Measurements from ENCODE around the gene COL20A1. TPM values are rescaled to one million over a fixed set of nuclear protein-coding genes. Genes with fewer than 3 reads are reported as not detected.

The COL20A1 gene
- total RNA-seq, 1 donor from 2014 or later, result not detected

- intact Hi-C loops (cut with micrococcal nuclease), result no loop called here
- no peaks in the 10 kb centered on the region for H3K36me3 Mint-ChIP-seq (ENCODE audit: low read depth)
- DNase-seq (ENCODE audit: low spot score), result no peak
- no peak overlapping the region for H3K4me3 Mint-ChIP-seq
- H3K9me3 Mint-ChIP-seq, result no peaks in the 10 kb centered on the region
- H3K4me1 Mint-ChIP-seq (ENCODE audit: low read depth), result no peaks in the 10 kb centered on the region
- H3K27ac Mint-ChIP-seq, result no peak overlapping the region
- H3K27me3 Mint-ChIP-seq (ENCODE audit: insufficient read depth), result no peaks in the 10 kb centered on the region
Measured at GRCh38 chr20:63313349-63314014, 20.5 kb downstream of the COL20A1 start.

- DNase-seq (ENCODE audit: low spot score), result no peak
- H3K4me1 Mint-ChIP-seq (ENCODE audit: low read depth), result no peaks in the 10 kb centered on the region
- no peak overlapping the region for H3K27ac Mint-ChIP-seq
- H3K27me3 Mint-ChIP-seq (ENCODE audit: insufficient read depth), result no peaks in the 10 kb centered on the region
- no peaks in the 10 kb centered on the region for H3K36me3 Mint-ChIP-seq (ENCODE audit: low read depth)
- no peak overlapping the region for H3K4me3 Mint-ChIP-seq
- intact Hi-C loops (cut with micrococcal nuclease), result no loop called here
- H3K9me3 Mint-ChIP-seq, result no peaks in the 10 kb centered on the region
Measured at GRCh38 chr20:63314015-63314471, 21.1 kb downstream of the COL20A1 start.

GRCh38 chr20:63314566-63315239 is 21.7 kb downstream of the COL20A1 start:
- Mint-ChIP-seq H3K27me3 (ENCODE audit: insufficient read depth) (no peaks in the 10 kb centered on the region), H3K36me3 (ENCODE audit: low read depth) (no peaks in the 10 kb centered on the region), H3K4me1 (ENCODE audit: low read depth) (no peaks in the 10 kb centered on the region), H3K27ac (no peak overlapping the region), H3K4me3 (no peak overlapping the region), H3K9me3 (no peaks in the 10 kb centered on the region)
- intact Hi-C loops (cut with micrococcal nuclease), result no loop called here
- DNase-seq (ENCODE audit: low spot score), result no peak

GRCh38 chr20:63315240-63315689 is 22.3 kb downstream of the COL20A1 start:
- no peaks in the 10 kb centered on the region for H3K4me1 Mint-ChIP-seq (ENCODE audit: low read depth)
- no peaks in the 10 kb centered on the region for H3K27me3 Mint-ChIP-seq (ENCODE audit: insufficient read depth)
- H3K9me3 Mint-ChIP-seq, result no peaks in the 10 kb centered on the region
- no peak overlapping the region for H3K4me3 Mint-ChIP-seq
- intact Hi-C loops (cut with micrococcal nuclease), result no loop called here
- no peak for DNase-seq (ENCODE audit: low spot score)
- H3K27ac Mint-ChIP-seq, result no peak overlapping the region
- H3K36me3 Mint-ChIP-seq (ENCODE audit: low read depth), result no peaks in the 10 kb centered on the region

GRCh38 chr20:63315731-63316491 is 22.9 kb downstream of the COL20A1 start:
- no peak for DNase-seq (ENCODE audit: low spot score)
- intact Hi-C loops (cut with micrococcal nuclease), result no loop called here
- H3K4me3 Mint-ChIP-seq, result no peak overlapping the region

GRCh38 chr20:63316502-63316921 is 23.5 kb downstream of the COL20A1 start:
- Mint-ChIP-seq H3K36me3 (ENCODE audit: low read depth) (no peaks in the 10 kb centered on the region), H3K27me3 (ENCODE audit: insufficient read depth) (no peaks in the 10 kb centered on the region), H3K4me3 (no peak overlapping the region), H3K27ac (no peak overlapping the region), H3K9me3 (no peaks in the 10 kb centered on the region), H3K4me1 (ENCODE audit: low read depth) (no peaks in the 10 kb centered on the region)
- DNase-seq (ENCODE audit: low spot score), result no peak
- intact Hi-C loops (cut with micrococcal nuclease), result no loop called here

More at GRCh38 chr20:63315731-63316491, 22.9 kb downstream of the COL20A1 start:
- H3K27ac Mint-ChIP-seq, result no peak overlapping the region
- no peaks in the 10 kb centered on the region for H3K36me3 Mint-ChIP-seq (ENCODE audit: low read depth)
- no peaks in the 10 kb centered on the region for H3K9me3 Mint-ChIP-seq
- no peaks in the 10 kb centered on the region for H3K27me3 Mint-ChIP-seq (ENCODE audit: insufficient read depth)
- H3K4me1 Mint-ChIP-seq (ENCODE audit: low read depth), result no peaks in the 10 kb centered on the region

- Mint-ChIP-seq H3K27ac (no peak overlapping the region), H3K4me1 (ENCODE audit: low read depth) (no peaks in the 10 kb centered on the region), H3K9me3 (no peaks in the 10 kb centered on the region), H3K27me3 (ENCODE audit: insufficient read depth) (no peaks in the 10 kb centered on the region), H3K4me3 (no peak overlapping the region), H3K36me3 (ENCODE audit: low read depth) (no peaks in the 10 kb centered on the region)
- no peak for DNase-seq (ENCODE audit: low spot score)
- intact Hi-C loops (cut with micrococcal nuclease), result no loop called here
Measured at GRCh38 chr20:63317061-63317460, 24.1 kb downstream of the COL20A1 start.

GRCh38 chr20:63317601-63318291 is 24.8 kb downstream of the COL20A1 start:
- Mint-ChIP-seq H3K27ac (no peak overlapping the region), H3K4me3 (no peak overlapping the region), H3K36me3 (ENCODE audit: low read depth) (no peaks in the 10 kb centered on the region), H3K4me1 (ENCODE audit: low read depth) (no peaks in the 10 kb centered on the region), H3K27me3 (ENCODE audit: insufficient read depth) (no peaks in the 10 kb centered on the region), H3K9me3 (no peaks in the 10 kb centered on the region)
- intact Hi-C loops (cut with micrococcal nuclease), result no loop called here
- no peak for DNase-seq (ENCODE audit: low spot score)

- Mint-ChIP-seq H3K4me3 (no peak overlapping the region), H3K36me3 (ENCODE audit: low read depth) (no peaks in the 10 kb centered on the region), H3K4me1 (ENCODE audit: low read depth) (no peaks in the 10 kb centered on the region), H3K9me3 (no peaks in the 10 kb centered on the region), H3K27me3 (ENCODE audit: insufficient read depth) (no peaks in the 10 kb centered on the region), H3K27ac (no peak overlapping the region)
- no peak for DNase-seq (ENCODE audit: low spot score)
- intact Hi-C loops (cut with micrococcal nuclease), result no loop called here
Measured at GRCh38 chr20:63318391-63319163, 25.6 kb downstream of the COL20A1 start.

- no peak for DNase-seq (ENCODE audit: low spot score)
- peaks cover 6% of the 10 kb centered on the region for H3K27me3 Mint-ChIP-seq (ENCODE audit: insufficient read depth)
- no peaks in the 10 kb centered on the region for H3K36me3 Mint-ChIP-seq (ENCODE audit: low read depth)
- no peaks in the 10 kb centered on the region for H3K9me3 Mint-ChIP-seq
- intact Hi-C loops (cut with micrococcal nuclease), result no loop called here
- no peaks in the 10 kb centered on the region for H3K4me1 Mint-ChIP-seq (ENCODE audit: low read depth)
- H3K27ac Mint-ChIP-seq, result no peak overlapping the region
- no peak overlapping the region for H3K4me3 Mint-ChIP-seq
Measured at GRCh38 chr20:63319164-63320040, 26.4 kb downstream of the COL20A1 start.

- DNase-seq (ENCODE audit: low spot score), result no peak
- intact Hi-C loops (cut with micrococcal nuclease), result no loop called here
- Mint-ChIP-seq H3K27me3 (ENCODE audit: insufficient read depth) (peaks cover 6% of the 10 kb centered on the region), H3K4me3 (no peak overlapping the region), H3K27ac (no peak overlapping the region), H3K9me3 (no peaks in the 10 kb centered on the region), H3K4me1 (ENCODE audit: low read depth) (no peaks in the 10 kb centered on the region), H3K36me3 (ENCODE audit: low read depth) (no peaks in the 10 kb centered on the region)
Measured at GRCh38 chr20:63320041-63320511, 27.1 kb downstream of the COL20A1 start.
